Activated T-cell treated with anti-CD3 and anti-CD28 coated beads, Interleukin-2, amount 50 U/mL, for 48 hours (primary cell): ENCODE measurements around the gene ZNF318.
"Not testable (repeated sequence)": the region's sequence is repeated elsewhere in the genome, so short reads cannot be mapped to it uniquely, and the experiment has no call there.

Experiments used
- DNase-seq, 2 experiments: peaks; one replicate each; pipeline ENCODE4 v3.0.0-alpha.2; 2020

Gene ZNF318

GRCh38 chr6:43380858-43381257 is 11.4 kb upstream of the ZNF318 start:
- not testable (repeated sequence) for DNase-seq

GRCh38 chr6:43378631-43379030 is 9.2 kb upstream of the ZNF318 start:
- no peak for DNase-seq

GRCh38 chr6:43377710-43378229 is 8.3 kb upstream of the ZNF318 start:
- DNase-seq = no peak

- peak in 1 of 2 experiments; percentile 43 for DNase-seq
These were observed 7.1 kb upstream of the ZNF318 start for GRCh38 chr6:43376551-43376981.

- no peak for DNase-seq
These were observed 6.2 kb upstream of the ZNF318 start for GRCh38 chr6:43375693-43376092.

- DNase-seq = no peak
These were observed 3.9 kb upstream of the ZNF318 start for GRCh38 chr6:43373252-43373875.

- not testable (repeated sequence) for DNase-seq
These were observed 645 bp upstream of the ZNF318 start for GRCh38 chr6:43370003-43370580.

- DNase-seq = peak; percentile 38 to 44
These were observed 937 bp downstream of the ZNF318 start for GRCh38 chr6:43368259-43369160.

GRCh38 chr6:43367245-43367984 is 2.0 kb downstream of the ZNF318 start:
- no peak for DNase-seq

GRCh38 chr6:43361269-43361668 is 8.2 kb downstream of the ZNF318 start:
- no peak for DNase-seq

- no peak for DNase-seq
These were observed 9.6 kb downstream of the ZNF318 start for GRCh38 chr6:43359831-43360230.

- no peak for DNase-seq
These were observed 10.1 kb downstream of the ZNF318 start for GRCh38 chr6:43359381-43359780.

- DNase-seq = no peak
These were observed 13.4 kb downstream of the ZNF318 start for GRCh38 chr6:43355862-43356590.

GRCh38 chr6:43351951-43352350 is 17.5 kb downstream of the ZNF318 start:
- not testable (repeated sequence) for DNase-seq

GRCh38 chr6:43347444-43347843 is 22.0 kb downstream of the ZNF318 start:
- DNase-seq = no peak

GRCh38 chr6:43347021-43347420 is 22.4 kb downstream of the ZNF318 start:
- no peak for DNase-seq

- not testable (repeated sequence) for DNase-seq
These were observed 23.2 kb downstream of the ZNF318 start for GRCh38 chr6:43346243-43346642.

- DNase-seq = no peak
These were observed 30.3 kb downstream of the ZNF318 start for GRCh38 chr6:43339168-43339567.

- no peak for DNase-seq
These were observed 31.2 kb downstream of the ZNF318 start for GRCh38 chr6:43338243-43338642.

GRCh38 chr6:43336382-43336781 is 33.1 kb downstream of the ZNF318 start:
- no peak for DNase-seq

- no peak for DNase-seq
These were observed 34.0 kb downstream of the ZNF318 start for GRCh38 chr6:43335469-43335868.

GRCh38 chr6:43334466-43335095 is 34.9 kb downstream of the ZNF318 start:
- DNase-seq = no peak
